Right atrium auricular region (tissue), 2 donors: ENCODE results near the gene ARGLU1. TPM values are rescaled to one million over a fixed set of nuclear protein-coding genes. Genes with fewer than 3 reads are reported as not detected.

Experiments
- DNase-seq: peaks from one replicate; pipeline ENCODE4 v3.0.0-alpha.2; 2019; ENCODE audit warnings: low spot score
- H3K27ac ChIP-seq, 2 donors: fragments of 200-600 bp; sonication (generic); 1 replicate in 1 of 2; 2 replicates in 1 of 2; pipeline ENCODE4 v1.5.1; 2016 to 2019
- H3K27me3 ChIP-seq, 2 donors: fragments of 200-600 bp; sonication (generic); one replicate each; pipeline versions ENCODE4 v1.5.1 to v1.6.0; 2017 to 2019
- H3K36me3 ChIP-seq: fragments of 200-600 bp; sonication (generic); one replicate; pipeline ENCODE4 v1.5.1; 2016
- H3K4me1 ChIP-seq, 2 donors: fragments of 200-600 bp; sonication (generic); one replicate each; pipeline versions ENCODE4 v1.5.1 to v1.6.0; 2017 to 2019
- H3K4me3 ChIP-seq, 2 donors: fragments of 200-600 bp; sonication (generic); 1 replicate in 1 of 2; 2 replicates in 1 of 2; pipeline ENCODE4 v1.5.1; 2017 to 2019; ENCODE audit warnings: mild to moderate bottlenecking in 1 of 2, moderate library complexity in 1 of 2
- H3K9me3 ChIP-seq, 2 donors: fragments of 200-600 bp; sonication (generic); one replicate each; pipeline ENCODE4 v1.5.1; 2019
- total RNA-seq, 2 donors: library from RNA; depleted of rRNA; stranded (reverse); fragments of >200 nt; gene quantifications; one replicate each; pipeline ENCODE4 v1.1.0, GENCODE V29; 2016
- TF ChIP-seq, protein P1 (sequence below), 2 donors: fragments of 200-600 bp; sonication (generic); IDR thresholded peaks; one replicate each; pipeline ENCODE4 v1.5.1; 2019; ENCODE audit warnings: antibody characterized with exemption in 2 of 2

The ARGLU1 gene
- total RNA-seq, 2 donors from 2014 or later = 26.1 to 39.9 TPM

GRCh38 chr13:106570299-106570852 is 2.4 kb upstream of the ARGLU1 start:
- TF ChIP-seq, protein P1, sequence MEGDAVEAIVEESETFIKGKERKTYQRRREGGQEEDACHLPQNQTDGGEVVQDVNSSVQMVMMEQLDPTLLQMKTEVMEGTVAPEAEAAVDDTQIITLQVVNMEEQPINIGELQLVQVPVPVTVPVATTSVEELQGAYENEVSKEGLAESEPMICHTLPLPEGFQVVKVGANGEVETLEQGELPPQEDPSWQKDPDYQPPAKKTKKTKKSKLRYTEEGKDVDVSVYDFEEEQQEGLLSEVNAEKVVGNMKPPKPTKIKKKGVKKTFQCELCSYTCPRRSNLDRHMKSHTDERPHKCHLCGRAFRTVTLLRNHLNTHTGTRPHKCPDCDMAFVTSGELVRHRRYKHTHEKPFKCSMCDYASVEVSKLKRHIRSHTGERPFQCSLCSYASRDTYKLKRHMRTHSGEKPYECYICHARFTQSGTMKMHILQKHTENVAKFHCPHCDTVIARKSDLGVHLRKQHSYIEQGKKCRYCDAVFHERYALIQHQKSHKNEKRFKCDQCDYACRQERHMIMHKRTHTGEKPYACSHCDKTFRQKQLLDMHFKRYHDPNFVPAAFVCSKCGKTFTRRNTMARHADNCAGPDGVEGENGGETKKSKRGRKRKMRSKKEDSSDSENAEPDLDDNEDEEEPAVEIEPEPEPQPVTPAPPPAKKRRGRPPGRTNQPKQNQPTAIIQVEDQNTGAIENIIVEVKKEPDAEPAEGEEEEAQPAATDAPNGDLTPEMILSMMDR (IDR thresholded peaks at IDR 0.05) = no peak
- H3K36me3 ChIP-seq = no peaks in the 10 kb centered on the region
- no peaks in the 10 kb centered on the region for H3K27me3 ChIP-seq
- DNase-seq = peak; percentile 71
- H3K4me3 ChIP-seq = no peak overlapping the region
- H3K9me3 ChIP-seq = no peaks in the 10 kb centered on the region
- peaks cover 0 to 21% of the 10 kb centered on the region in 2 donors for H3K4me1 ChIP-seq
- peak overlapping the region in 1 of 2 donors; percentile 7 for H3K27ac ChIP-seq

- Histone ChIP-seq H3K27me3 (no peaks in the 10 kb centered on the region), H3K36me3 (no peaks in the 10 kb centered on the region), H3K4me1 (peaks cover 0 to 30% of the 10 kb centered on the region in 2 donors), H3K4me3 (no peak overlapping the region), H3K27ac (peak overlapping the region in 1 of 2 donors; percentile 3), H3K9me3 (no peaks in the 10 kb centered on the region)
- DNase-seq = no peak
- TF ChIP-seq, protein P1 (IDR thresholded peaks at IDR 0.05) = no peak
Measured at GRCh38 chr13:106569233-106570095, 1.5 kb upstream of the ARGLU1 start.

DNA sequence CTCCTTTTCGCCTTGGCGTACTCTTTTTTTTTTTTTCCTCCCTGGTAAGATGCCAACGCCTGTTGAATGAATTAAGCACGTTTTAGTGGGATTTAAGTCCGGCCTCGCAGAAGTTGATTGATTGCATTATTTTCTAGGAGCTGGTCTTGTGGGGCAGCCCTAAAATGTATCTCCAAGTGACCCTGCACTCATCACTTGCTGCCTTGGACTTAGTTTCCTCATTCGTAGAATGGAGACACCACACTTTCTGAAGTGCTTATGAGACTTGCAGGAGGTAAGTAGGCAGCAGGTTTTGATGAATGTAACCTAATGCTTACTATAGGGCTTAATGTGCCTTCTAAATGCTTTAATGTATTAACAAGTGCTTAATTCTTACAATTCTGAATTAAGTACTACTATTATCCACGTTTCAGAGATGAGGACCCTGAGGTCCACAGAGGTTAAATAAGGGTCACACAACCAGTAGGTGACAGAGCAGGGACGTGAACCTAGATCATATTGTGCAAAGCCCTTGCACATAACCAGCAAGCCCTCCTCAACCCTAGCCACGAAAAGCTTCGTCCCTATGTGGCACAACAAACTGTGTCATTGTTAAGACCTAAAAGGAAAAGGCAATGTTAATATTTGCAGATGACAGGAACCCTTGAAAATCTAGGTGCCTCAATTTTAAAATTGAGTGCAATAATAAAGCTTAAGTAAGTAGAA is 514 bp upstream of the ARGLU1 start:
- no peaks in the 10 kb centered on the region for H3K9me3 ChIP-seq
- H3K27me3 ChIP-seq = no peaks in the 10 kb centered on the region
- no peak for DNase-seq
- H3K36me3 ChIP-seq = no peaks in the 10 kb centered on the region
- peak overlapping the region; percentile 96 to 99 for H3K27ac ChIP-seq
- H3K4me1 ChIP-seq = peaks cover 0 to 39% of the 10 kb centered on the region in 2 donors
- peak overlapping the region; percentile 78 to 85 for H3K4me3 ChIP-seq
- TF ChIP-seq, protein P1 (IDR thresholded peaks at IDR 0.05) = no peak

- peak overlapping the region; percentile 96 to 99 for H3K27ac ChIP-seq
- TF ChIP-seq, protein P1 (IDR thresholded peaks at IDR 0.05) = no peak
- H3K9me3 ChIP-seq = no peaks in the 10 kb centered on the region
- no peak for DNase-seq
- no peaks in the 10 kb centered on the region for H3K36me3 ChIP-seq
- peaks cover 0 to 52% of the 10 kb centered on the region in 2 donors for H3K4me1 ChIP-seq
- no peaks in the 10 kb centered on the region for H3K27me3 ChIP-seq
- H3K4me3 ChIP-seq = peak overlapping the region; percentile 78 to 85
Measured at GRCh38 chr13:106566641-106567473, 1.1 kb downstream of the ARGLU1 start.

DNA sequence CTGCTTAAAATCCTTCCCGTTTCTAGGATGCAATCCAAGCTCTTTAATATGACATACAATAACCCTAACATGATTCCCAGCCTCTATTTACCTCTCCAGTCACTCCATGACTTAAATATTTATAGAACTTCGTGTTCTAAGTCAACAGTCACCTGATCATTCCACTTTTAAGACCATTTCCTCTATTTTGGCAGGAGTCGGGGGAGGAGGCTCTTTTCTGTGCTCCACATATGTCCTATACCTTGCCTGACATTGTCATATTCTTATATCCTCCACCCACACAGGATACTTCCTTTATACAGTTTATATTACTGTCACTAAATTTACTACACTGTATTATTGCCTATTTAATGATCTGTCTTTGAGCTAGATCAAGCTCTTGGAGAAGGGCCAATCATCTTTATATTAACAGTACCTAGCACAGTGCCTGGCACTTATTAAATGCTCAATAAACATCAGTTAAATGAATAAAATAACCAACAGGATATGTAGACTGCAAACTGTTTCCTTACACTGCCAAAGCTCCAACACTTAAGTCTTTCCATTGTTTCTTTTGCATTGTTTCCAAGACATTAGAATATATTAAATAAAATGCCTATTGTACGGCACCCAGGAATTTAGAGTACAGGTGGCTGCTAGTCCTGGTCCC is 2.7 kb downstream of the ARGLU1 start:
- H3K4me3 ChIP-seq = no peak overlapping the region

More for the DNA sequence above, 2.7 kb downstream of the ARGLU1 start:
- H3K4me1 ChIP-seq = peaks cover 0 to 67% of the 10 kb centered on the region in 2 donors
- H3K36me3 ChIP-seq = no peaks in the 10 kb centered on the region
- no peaks in the 10 kb centered on the region for H3K27me3 ChIP-seq
- H3K9me3 ChIP-seq = no peaks in the 10 kb centered on the region
- no peak for DNase-seq
- H3K27ac ChIP-seq = peak overlapping the region in 1 of 2 donors; percentile 24
- TF ChIP-seq, protein P1 (IDR thresholded peaks at IDR 0.05) = no peak
